Hepatic stellate cell (primary cell): ENCODE data around the gene TUBD1.
A peak's percentile ranks its signal among the peaks of the same experiment; 100 is the strongest.
"Not testable (repeated sequence)": the region's sequence is repeated elsewhere in the genome, so short reads cannot be mapped to it uniquely, and the experiment has no call there.

ENCODE experiments used
- DNase-seq: peaks from one replicate; pipeline ENCODE4 v3.0.0; 2011; ENCODE audit warnings: low spot score

Gene TUBD1

DNA sequence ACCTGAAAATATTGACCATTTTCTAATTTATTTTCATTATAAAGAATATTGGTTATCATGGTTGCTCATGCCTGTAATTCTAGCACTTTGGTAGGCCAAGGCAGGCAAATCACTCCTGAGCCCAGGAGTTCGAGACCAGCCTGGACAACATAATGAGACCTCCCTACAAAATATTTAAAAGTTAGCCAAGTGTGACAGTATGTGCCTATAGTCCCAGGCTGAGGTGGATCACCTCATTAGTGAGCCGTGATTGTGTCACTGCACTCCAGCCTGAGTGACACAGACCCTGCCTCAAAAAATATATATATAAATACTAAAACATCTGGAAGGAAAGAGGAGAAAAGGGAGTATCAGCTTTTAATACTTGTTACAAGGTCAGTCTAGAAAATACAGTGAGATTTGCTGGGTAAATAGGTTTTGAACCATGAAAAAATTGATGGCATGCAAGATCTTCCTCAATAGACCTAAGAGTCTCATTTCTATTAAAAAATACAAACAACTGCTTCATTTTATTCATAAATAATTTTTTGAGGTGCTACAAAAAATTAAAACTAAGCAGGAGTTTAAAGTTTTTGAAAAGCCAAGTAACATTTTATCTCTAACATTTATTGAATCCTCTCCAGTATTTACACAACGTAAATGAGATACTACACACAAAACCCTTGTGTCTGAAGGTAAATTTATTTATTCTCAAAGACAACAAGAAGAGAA lies 47.7 kb downstream of the TUBD1 start:
- DNase-seq = no peak

DNA sequence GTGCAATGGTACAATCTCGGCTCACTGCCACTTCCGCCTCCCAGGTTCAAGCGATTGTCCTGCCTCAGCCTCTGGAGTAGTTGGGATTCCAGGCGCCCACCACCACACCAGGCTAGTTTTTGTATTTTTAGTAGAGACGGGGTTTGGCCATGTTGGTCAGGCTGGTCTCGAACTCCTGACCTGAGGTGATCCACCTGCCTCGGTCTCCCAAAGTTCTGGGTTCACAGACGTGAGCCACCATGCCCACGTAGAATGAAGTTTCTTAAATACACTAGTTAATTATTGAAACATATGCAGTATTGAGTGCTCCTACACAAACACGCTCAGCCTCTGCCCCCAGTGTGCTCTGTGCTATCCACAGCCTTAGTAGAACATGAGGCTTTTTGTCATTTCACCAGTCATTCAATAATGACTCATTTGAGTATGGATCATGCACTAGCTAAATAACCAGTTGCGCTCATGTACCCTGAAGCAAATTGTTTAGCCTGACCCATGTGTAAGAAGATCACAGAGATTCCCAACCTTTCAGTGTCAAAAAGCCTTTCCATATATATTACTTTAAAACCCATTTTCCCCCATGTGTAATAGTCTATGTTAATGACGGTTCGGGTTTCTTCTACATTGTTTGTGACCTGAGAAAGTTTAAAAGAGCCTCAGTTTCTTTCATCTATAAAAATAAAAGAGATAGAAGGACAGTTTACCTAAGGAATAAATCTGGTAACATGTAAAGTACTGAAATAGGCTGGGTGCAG lies 49.7 kb downstream of the TUBD1 start:
- DNase-seq = peak; percentile 35

DNA sequence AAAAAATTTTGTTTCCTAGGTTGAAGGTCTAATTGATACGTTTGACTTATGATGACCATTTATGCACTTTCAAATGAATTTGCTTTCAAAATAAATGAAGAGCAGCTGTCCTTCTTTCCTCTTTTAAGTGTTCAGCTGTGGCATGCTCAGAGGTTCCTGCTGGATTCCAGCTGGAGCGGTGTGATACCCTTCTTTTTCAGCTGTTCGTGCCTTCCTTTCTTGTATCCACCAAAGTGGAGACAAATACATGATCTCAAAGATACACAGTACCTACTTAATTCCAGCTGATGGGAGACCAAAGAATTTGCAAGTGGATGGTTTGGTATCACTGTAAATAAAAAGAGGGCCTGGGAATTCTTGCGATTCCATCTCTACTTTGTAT lies 50.9 kb downstream of the TUBD1 start:
- not testable (repeated sequence) for DNase-seq

DNA sequence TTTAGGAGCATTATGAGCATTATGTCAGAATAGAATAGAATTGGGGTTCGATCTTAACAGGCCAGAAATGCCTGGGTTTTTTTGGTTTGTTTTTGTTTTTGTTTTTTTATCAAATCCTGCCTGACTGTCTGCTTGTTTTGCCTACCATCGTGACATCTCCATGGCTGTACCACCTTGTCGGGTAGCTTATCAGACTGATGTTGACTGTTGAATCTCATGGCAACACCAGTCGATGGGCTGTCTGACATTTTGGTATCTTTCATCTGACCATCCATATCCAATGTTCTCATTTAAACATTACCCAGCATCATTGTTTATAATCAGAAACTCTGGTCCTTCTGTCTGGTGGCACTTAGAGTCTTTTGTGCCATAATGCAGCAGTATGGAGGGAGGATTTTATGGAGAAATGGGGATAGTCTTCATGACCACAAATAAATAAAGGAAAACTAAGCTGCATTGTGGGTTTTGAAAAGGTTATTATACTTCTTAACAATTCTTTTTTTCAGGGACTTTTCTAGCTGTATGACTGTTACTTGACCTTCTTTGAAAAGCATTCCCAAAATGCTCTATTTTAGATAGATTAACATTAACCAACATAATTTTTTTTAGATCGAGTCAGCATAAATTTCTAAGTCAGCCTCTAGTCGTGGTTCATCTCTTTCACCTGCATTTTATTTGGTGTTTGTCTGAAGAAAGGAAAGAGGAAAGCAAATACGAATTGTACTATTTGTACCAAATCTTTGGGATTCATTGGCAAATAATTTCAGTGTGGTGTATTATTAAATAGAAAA lies 51.5 kb downstream of the TUBD1 start:
- DNase-seq = not testable (repeated sequence)

DNA sequence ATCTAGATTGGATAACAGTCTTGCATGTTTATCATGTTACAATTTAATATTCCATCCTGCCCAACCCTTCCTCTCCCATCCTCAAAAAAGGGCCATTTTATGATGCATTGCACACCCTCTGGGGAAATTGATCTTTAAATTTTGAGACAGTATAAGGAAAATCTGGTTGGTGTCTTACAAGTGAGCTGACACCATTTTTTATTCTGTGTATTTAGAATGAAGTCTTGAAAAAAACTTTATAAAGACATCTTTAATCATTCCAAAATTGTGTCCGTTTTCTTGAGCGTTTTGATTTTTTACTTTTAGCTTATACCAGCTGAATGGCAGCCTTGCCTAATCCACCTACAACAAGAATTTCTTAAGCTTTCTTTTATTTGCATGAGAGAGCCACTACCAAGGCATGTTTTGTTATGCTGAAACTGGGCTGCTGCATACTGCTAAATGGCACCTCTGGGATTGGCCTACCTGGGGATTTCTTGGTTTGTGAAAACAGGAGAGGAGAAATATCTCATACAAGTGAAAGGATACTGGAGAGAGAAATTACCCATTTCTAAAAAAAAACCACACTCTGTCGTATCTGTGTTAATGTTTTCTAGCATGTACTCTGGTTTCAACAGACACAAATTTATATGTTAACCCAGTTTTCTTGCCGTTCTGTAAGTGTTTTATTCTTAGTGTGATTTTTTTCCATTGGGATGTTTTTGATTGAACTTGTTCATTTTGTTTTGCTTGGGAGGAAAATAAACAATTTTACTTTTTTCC lies 52.2 kb downstream of the TUBD1 start:
- no peak for DNase-seq

DNA sequence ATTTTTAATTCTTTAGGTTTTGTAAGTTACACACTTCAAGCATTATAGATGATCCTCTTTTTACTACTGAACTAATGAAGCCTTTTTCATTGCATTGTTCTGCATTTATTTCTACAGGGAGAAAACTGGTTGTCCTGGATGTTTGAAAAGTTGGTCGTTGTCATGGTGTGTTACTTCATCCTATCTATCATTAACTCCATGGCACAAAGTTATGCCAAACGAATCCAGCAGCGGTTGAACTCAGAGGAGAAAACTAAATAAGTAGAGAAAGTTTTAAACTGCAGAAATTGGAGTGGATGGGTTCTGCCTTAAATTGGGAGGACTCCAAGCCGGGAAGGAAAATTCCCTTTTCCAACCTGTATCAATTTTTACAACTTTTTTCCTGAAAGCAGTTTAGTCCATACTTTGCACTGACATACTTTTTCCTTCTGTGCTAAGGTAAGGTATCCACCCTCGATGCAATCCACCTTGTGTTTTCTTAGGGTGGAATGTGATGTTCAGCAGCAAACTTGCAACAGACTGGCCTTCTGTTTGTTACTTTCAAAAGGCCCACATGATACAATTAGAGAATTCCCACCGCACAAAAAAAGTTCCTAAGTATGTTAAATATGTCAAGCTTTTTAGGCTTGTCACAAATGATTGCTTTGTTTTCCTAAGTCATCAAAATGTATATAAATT lies 53.0 kb downstream of the TUBD1 start:
- no peak for DNase-seq

DNA sequence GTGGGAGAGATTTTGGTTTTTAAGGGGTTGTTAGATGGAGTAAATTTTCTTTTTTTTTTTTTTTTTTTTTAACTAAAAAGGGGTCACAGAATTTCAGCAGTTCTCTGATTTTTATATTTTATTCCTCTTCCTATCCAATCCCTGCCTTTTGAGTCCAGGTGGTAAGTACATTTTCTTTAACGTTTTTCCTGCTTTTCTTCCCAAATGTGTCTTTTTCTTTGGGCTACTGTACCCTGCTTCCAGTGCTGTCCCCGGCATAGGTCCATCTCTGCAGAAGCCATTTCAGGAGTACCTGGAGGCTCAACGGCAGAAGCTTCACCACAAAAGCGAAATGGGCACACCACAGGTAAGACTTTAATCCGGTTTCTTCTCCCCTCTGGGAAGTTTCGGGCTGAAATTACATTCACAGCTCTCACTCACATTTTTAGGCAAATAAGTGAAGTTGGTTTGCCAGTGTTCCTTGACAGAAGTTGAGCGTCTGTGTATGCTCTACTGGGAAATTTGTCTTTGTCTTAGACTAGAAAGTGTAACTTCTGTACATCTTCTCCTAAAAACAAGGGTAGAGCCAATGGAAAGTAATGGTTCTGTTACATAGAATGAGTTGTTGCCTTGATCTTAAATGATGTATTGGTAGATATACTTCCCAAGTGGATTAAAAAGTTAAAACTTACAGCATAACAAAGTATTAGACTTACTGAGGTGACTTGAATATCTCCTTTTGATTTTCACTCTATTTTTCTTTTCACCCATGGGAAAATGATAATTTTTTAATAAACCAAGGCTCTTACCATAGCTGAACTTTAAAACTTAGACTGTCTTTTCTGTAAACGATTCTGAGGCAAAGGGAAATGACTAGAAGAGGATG lies 54.5 kb downstream of the TUBD1 start:
- no peak for DNase-seq

DNA sequence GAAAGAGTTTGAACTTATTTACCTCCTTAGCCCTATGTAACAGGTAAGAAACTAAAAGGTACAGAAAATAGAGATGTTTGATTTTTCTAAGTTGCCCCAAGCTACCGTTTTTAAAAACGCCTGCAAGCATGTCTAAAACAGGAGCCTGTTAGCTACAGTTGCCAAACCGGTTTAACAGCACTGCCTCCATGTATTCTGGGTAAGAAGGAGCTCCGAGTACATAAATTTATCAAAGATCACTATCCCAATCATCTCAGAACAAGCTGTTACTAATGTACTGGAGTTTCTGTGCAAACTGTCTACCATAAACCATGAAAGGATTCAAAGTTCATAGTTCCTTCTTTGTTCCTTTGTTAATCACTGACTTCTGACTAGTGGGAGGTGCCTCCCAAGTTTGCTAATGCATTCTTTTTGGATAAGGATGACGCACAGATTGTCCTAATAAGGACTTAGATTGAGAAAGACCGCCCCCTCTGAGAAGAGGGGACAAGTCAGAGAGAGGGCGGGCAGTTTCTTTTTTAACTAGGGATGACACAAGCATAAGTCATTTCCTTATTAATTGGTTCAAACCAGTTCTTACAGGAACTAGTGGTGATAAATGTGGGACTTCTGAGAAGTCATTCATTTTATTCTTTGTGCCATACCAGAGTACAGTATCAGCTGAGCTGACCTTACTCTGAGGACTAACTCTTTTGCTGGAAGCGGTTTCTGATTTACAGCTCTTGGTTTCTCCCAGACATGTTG lies 55.3 kb downstream of the TUBD1 start:
- peak; percentile 65 for DNase-seq

DNA sequence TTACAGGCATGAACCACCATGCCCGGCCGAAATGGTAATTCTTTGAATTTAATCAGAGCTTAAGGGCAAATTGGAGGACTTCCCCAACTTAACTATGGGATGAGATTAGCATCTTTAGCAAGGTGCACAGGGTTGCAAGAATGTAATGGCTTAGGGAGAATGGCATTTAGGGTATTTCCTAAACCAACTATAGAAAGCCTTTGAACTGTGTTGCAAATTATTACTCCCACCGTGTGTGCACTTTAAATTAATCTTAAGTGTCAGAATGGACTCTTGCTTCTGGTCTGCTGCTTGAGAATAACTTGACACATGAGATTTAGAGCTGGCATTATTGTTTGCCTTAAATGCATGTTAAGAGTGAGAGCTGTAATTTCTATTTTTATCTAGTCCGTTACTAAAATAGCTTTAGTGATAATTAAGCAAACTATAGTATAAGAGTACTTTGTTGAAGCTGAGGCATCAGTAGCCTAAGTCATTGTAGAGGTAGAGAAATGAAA lies 59.8 kb downstream of the TUBD1 start:
- no peak for DNase-seq

DNA sequence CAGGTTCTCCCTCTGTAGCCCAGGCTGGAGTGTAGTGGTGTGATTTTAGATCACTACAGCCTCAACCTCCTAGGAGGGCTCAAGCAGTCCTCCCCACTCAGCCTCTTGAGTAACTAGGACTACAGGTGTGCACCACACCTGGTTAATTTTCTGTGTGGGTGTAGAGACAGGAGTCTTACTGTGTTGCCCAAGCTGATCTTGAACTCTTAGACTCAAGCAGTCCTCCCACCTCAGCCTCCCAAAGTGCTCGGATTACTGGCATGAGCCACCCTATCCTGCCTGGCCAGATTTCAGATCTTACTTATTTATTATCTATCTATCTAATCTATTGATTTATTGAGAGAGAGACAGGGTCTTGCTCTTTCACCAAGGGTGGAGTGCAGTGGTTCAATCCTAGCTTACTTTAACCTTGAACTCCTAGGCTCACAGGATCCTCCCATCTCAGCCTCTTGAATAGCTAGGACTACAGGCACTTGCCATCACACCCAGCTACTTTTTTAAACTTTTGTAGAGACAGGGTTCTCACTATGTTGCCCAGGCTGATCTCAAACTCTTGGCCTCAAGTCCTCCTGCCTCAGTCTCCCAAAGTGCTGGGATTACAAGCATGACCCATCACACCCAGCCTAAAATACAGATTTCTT lies 61.8 kb downstream of the TUBD1 start:
- DNase-seq = no peak

DNA sequence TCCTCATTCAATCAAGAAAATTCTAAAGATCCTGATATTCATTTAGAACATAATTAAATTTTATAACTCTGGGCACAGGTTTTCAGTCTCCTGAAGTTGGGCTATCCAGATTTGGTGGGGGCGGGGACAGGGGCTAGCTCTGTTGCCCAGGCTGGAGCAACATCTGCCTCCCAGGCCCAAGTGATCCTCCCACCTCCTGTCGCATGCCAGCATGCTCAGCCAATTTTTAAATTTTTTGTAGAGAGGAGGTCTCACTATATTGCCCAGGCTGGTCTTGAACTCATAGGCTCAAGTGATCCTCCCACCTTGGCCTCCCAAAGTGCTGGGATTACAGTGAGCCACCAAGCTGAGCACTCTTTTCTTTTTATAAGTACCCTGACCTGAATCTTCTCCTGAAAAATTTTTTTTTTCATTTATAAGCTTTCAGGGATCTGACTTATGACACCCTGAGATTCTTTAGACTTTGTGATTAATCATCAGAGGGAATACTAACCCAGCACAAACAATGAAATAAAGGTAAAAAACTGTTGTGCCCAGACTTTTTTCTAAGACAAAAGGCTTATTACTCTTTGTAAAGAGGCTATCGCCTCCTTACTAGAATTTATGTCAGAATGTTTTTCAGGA lies 62.6 kb downstream of the TUBD1 start:
- no peak for DNase-seq

DNA sequence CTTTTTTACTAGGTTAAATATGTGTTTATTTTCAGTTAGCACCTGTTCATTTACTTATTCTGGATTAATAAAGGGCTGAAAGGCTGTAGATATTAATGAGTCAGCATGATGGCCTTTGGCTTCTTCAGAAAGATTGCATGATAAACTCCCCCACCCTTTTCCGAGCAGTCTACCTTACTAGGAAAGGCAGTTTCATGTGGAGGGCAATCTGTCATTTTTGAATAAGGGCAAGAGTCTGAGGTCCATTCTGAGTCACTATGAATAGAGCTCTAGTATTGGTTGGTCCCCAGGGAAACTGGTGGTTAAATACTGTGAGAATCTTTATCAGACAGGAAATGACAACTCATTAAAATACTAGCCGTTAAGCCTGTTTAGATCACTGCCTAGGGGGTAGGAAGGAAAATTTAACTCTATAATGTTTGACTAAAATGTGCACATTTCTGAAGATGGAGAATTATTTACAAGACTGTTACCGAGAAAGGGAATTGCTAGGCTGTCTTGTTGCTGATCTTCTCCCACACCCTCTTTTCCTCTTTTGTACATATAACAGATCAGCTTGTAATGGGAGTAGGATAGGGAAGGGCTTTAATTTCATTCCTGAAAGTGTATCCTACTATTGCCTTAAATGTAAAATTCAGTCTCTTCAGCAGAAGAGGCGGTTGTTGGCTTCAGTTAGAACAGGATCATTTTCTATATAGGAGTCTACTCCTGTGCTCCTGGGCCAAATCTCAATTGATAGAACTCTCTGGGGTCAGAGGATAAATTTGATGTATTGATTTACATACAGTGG lies 63.3 kb downstream of the TUBD1 start:
- DNase-seq = peak; percentile 70

DNA sequence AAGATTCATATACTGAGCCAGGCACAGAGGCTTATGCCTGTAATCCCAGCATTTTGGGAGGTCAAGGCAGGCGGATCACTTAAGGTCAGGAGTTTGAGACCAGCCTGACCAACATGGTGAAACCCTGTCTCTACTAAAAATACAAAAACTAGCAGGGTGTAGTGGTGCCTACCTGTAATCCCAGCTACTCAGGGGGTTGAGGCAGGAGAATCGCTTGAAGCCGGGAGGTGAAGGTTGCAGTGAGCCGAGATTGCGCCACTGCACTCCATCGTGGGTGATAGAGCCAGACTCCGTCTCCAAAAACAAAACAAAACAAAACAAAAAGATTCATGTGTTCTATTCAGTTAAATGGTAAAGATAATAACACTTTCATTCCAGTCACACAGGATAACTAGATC lies 63.9 kb downstream of the TUBD1 start:
- DNase-seq = not testable (repeated sequence)

DNA sequence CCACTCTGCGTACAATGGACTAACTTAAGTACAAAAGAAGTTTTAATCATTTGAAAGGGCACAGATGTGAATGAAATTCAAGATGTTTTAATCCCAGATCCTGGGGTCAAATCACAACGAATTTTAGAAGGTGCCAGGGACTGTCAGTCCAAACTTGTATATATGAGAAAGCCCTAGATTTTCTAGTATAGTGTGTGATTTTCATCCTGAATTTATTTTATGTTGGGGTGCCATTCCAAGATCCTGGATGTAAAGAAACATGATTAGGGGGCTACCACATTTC lies 64.3 kb downstream of the TUBD1 start:
- no peak for DNase-seq

DNA sequence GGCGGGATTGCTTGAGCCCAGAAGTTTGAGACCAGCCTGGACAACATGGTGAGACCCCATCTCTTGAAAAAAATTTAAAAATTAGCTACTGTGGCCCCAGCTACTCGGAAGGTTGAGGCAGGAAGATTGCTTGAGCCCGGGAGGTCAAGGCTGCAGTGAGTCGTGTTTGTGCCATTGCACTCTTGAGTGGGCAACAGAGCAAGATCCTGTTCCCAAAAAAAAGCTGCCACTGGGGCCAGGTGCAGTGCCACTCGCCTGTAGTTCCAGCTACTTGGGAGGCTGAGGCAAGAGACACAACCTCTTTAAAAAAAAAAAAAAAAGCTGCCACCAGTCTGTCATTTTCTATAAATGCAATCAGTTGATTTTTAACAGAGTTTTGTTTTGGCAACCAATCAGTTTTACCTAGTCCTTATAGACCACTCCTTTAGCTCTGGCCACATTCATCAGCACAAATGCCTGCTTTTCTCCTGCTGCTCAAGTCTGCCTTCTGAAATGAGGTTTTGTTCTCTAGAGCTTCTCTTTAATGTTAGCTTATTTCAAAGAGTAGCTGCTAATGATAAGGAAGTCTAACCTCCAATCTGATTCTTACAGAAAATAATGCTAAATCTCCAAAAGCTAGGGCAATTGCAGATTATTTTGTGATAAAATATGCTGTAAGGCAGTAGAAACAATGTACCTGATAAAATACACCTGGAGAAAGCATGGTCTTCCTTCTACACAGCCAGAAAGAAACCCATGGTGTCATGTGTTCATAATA lies 64.8 kb downstream of the TUBD1 start:
- DNase-seq = no peak

DNA sequence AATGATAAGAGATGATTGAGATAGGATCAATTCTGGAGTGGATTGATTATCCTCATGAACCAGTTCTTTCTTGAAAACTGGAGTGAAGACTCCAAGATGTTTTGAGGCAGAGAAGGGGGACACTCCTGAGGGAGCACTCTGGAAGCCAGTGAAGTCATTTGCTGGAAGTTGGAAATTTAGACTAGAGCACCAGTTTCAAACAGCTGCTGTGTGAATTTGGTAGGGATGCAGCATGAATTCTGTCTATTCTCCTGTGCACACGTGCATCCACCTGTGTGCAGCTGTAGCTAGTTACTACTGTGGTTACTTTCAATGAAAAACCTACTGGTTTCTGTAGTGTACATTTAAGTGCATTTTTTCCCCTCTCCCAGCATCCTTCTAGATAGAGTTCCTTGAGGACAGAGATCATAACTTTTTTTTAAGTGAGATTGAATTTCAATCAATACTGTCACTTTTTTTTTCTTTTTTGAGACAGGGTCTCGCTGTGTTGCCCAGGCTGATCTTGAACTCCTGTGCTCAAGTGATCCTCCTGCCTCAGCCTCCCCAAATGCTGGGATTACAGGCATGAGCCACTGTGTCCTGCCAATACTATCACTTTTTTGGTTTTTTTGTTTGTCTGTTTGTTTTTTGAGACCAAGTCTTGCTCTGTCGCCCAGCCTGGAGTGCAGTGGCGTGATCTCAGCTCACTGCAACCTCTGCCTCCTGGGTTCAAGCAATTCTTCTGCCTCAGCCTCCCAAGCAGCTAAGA lies 65.9 kb downstream of the TUBD1 start:
- DNase-seq = no peak
